ENCODE measurements around the gene SP2.

SP2 gene

GRCh38 chr17:47913050-47913449, 17.0 kb downstream of the SP2 start:
- no peaks in the 10 kb centered on the region for H3K27me3 ChIP-seq (replicated peaks in 2 of 5; ENCODE audit: control insufficient read depth in 4 of 5, insufficient read depth in 5 of 5, low read length in 4 of 5)
- H3K9me3 ChIP-seq (ENCODE audit: control extremely low read depth in 1 of 5, control insufficient read depth in 4 of 5, insufficient read depth in 2 of 5, low read depth in 1 of 5, low read length in 4 of 5): no peaks in the 10 kb centered on the region
- H3K4me3 ChIP-seq (ENCODE audit: control insufficient read depth in 1 of 7, extremely low read depth in 1 of 7, insufficient read depth in 4 of 7, low read depth in 2 of 7, low read length in 6 of 7): no peak overlapping the region
- no peak overlapping the region for H3K27ac ChIP-seq (ENCODE audit: insufficient read depth in 1 of 2, low read depth in 1 of 2, low read length in 2 of 2, poor library complexity in 1 of 2, severe bottlenecking in 2 of 2)
- DNase-seq: no peak
- peaks cover 0 to 10% (median 8%) of the 10 kb centered on the region in 4 experiments for H3K4me1 ChIP-seq (ENCODE audit: control extremely low read depth in 1 of 4, control insufficient read depth in 4 of 4, insufficient read depth in 4 of 4, low read length in 3 of 4)
- H3K36me3 ChIP-seq (ENCODE audit: control insufficient read depth in 4 of 4, insufficient read depth in 4 of 4, low read length in 3 of 4): peaks cover 5 to 23% (median 14%) of the 10 kb centered on the region in 4 experiments
- CTCF ChIA-PET: no interaction called here
- POLR2A ChIA-PET: no interaction called here
- 100% methylated on average over 1 of the region's 2 CpGs for WGBS (ENCODE audit: insufficient coverage)

- ChIA-PET CTCF (interaction anchor here (0.7 to 1.3 kb wide), 5 partner anchors 13 to 68 kb away, joined by 3 to 5 read pairs (median 4); no protein-coding TSS in a partner anchor), POLR2A (interaction anchor here (1.5 kb wide), 1 partner anchor 27 kb away, joined by 3 read pairs; the partner anchor contains the start of gene PNPO)
- H3K36me3 ChIP-seq (ENCODE audit: control insufficient read depth in 4 of 4, insufficient read depth in 4 of 4, low read length in 3 of 4): peaks cover 5 to 23% (median 14%) of the 10 kb centered on the region in 4 experiments
- DNase-seq: peak in 2 of 3 donors; percentile 55 to 68
- H3K9me3 ChIP-seq (ENCODE audit: control extremely low read depth in 1 of 5, control insufficient read depth in 4 of 5, insufficient read depth in 2 of 5, low read depth in 1 of 5, low read length in 4 of 5): no peaks in the 10 kb centered on the region
- H3K4me1 ChIP-seq (ENCODE audit: control extremely low read depth in 1 of 4, control insufficient read depth in 4 of 4, insufficient read depth in 4 of 4, low read length in 3 of 4): peaks cover 0 to 8% (median 6%) of the 10 kb centered on the region in 4 experiments
- WGBS (ENCODE audit: insufficient coverage): 62% methylated on average over 2 of the region's 4 CpGs
- H3K27me3 ChIP-seq (replicated peaks in 2 of 5; ENCODE audit: control insufficient read depth in 4 of 5, insufficient read depth in 5 of 5, low read length in 4 of 5): no peaks in the 10 kb centered on the region
- H3K4me3 ChIP-seq (ENCODE audit: control insufficient read depth in 1 of 7, extremely low read depth in 1 of 7, insufficient read depth in 4 of 7, low read depth in 2 of 7, low read length in 6 of 7): no peak overlapping the region
- no peak overlapping the region for H3K27ac ChIP-seq (ENCODE audit: insufficient read depth in 1 of 2, low read depth in 1 of 2, low read length in 2 of 2, poor library complexity in 1 of 2, severe bottlenecking in 2 of 2)
Observed at GRCh38 chr17:47914306-47914948, 18.4 kb downstream of the SP2 start.

GRCh38 chr17:47915776-47916398, 19.9 kb downstream of the SP2 start:
- POLR2A ChIA-PET: no interaction called here

GRCh38 chr17:47916489-47917208, 20.6 kb downstream of the SP2 start:
- H3K36me3 ChIP-seq (ENCODE audit: control insufficient read depth in 4 of 4, insufficient read depth in 4 of 4, low read length in 3 of 4): peaks cover 2 to 21% (median 13%) of the 10 kb centered on the region in 4 experiments
- 93% methylated on average over 11 of the region's 19 CpGs for WGBS (ENCODE audit: insufficient coverage)
- H3K4me1 ChIP-seq (ENCODE audit: control extremely low read depth in 1 of 4, control insufficient read depth in 4 of 4, insufficient read depth in 4 of 4, low read length in 3 of 4): peaks cover 0 to 8% (median 6%) of the 10 kb centered on the region in 4 experiments
- no peaks in the 10 kb centered on the region for H3K27me3 ChIP-seq (replicated peaks in 2 of 5; ENCODE audit: control insufficient read depth in 4 of 5, insufficient read depth in 5 of 5, low read length in 4 of 5)
- no peak for DNase-seq
- no peak overlapping the region for H3K4me3 ChIP-seq (ENCODE audit: control insufficient read depth in 1 of 7, extremely low read depth in 1 of 7, insufficient read depth in 4 of 7, low read depth in 2 of 7, low read length in 6 of 7)
- ChIA-PET POLR2A (interaction anchor here (0.7 kb wide), 1 partner anchor 227 kb away, joined by 5 read pairs; no protein-coding TSS in a partner anchor), CTCF (interaction anchor here (2.2 kb wide), 1 partner anchor 30 kb away, joined by 6 read pairs; no protein-coding TSS in a partner anchor)
- H3K27ac ChIP-seq (ENCODE audit: insufficient read depth in 1 of 2, low read depth in 1 of 2, low read length in 2 of 2, poor library complexity in 1 of 2, severe bottlenecking in 2 of 2): no peak overlapping the region
- H3K9me3 ChIP-seq (ENCODE audit: control extremely low read depth in 1 of 5, control insufficient read depth in 4 of 5, insufficient read depth in 2 of 5, low read depth in 1 of 5, low read length in 4 of 5): no peaks in the 10 kb centered on the region

More at GRCh38 chr17:47915776-47916398, 19.9 kb downstream of the SP2 start:
- no peaks in the 10 kb centered on the region for H3K9me3 ChIP-seq (ENCODE audit: control extremely low read depth in 1 of 5, control insufficient read depth in 4 of 5, insufficient read depth in 2 of 5, low read depth in 1 of 5, low read length in 4 of 5)
- 87% methylated on average over 10 of the region's 12 CpGs for WGBS (ENCODE audit: insufficient coverage)
- H3K36me3 ChIP-seq (ENCODE audit: control insufficient read depth in 4 of 4, insufficient read depth in 4 of 4, low read length in 3 of 4): peaks cover 2 to 20% (median 13%) of the 10 kb centered on the region in 4 experiments
- CTCF ChIA-PET: interaction anchor here (2.2 kb wide), 1 partner anchor 30 kb away, joined by 6 read pairs; no protein-coding TSS in a partner anchor
- no peak overlapping the region for H3K27ac ChIP-seq (ENCODE audit: insufficient read depth in 1 of 2, low read depth in 1 of 2, low read length in 2 of 2, poor library complexity in 1 of 2, severe bottlenecking in 2 of 2)
- no peak overlapping the region for H3K4me3 ChIP-seq (ENCODE audit: control insufficient read depth in 1 of 7, extremely low read depth in 1 of 7, insufficient read depth in 4 of 7, low read depth in 2 of 7, low read length in 6 of 7)
- DNase-seq: no peak
- peaks cover 0 to 8% (median 6%) of the 10 kb centered on the region in 4 experiments for H3K4me1 ChIP-seq (ENCODE audit: control extremely low read depth in 1 of 4, control insufficient read depth in 4 of 4, insufficient read depth in 4 of 4, low read length in 3 of 4)
- H3K27me3 ChIP-seq (replicated peaks in 2 of 5; ENCODE audit: control insufficient read depth in 4 of 5, insufficient read depth in 5 of 5, low read length in 4 of 5): no peaks in the 10 kb centered on the region

GRCh38 chr17:47917581-47917980, 21.5 kb downstream of the SP2 start:
- Histone ChIP-seq H3K36me3 (ENCODE audit: control insufficient read depth in 4 of 4, insufficient read depth in 4 of 4, low read length in 3 of 4) (peaks cover 2 to 25% (median 13%) of the 10 kb centered on the region in 4 experiments), H3K27ac (ENCODE audit: insufficient read depth in 1 of 2, low read depth in 1 of 2, low read length in 2 of 2, poor library complexity in 1 of 2, severe bottlenecking in 2 of 2) (no peak overlapping the region), H3K4me1 (ENCODE audit: control extremely low read depth in 1 of 4, control insufficient read depth in 4 of 4, insufficient read depth in 4 of 4, low read length in 3 of 4) (peaks cover 0 to 8% (median 6%) of the 10 kb centered on the region in 4 experiments), H3K9me3 (ENCODE audit: control extremely low read depth in 1 of 5, control insufficient read depth in 4 of 5, insufficient read depth in 2 of 5, low read depth in 1 of 5, low read length in 4 of 5) (no peaks in the 10 kb centered on the region), H3K27me3 (replicated peaks in 2 of 5; ENCODE audit: control insufficient read depth in 4 of 5, insufficient read depth in 5 of 5, low read length in 4 of 5) (no peaks in the 10 kb centered on the region), H3K4me3 (ENCODE audit: control insufficient read depth in 1 of 7, extremely low read depth in 1 of 7, insufficient read depth in 4 of 7, low read depth in 2 of 7, low read length in 6 of 7) (no peak overlapping the region)
- ChIA-PET CTCF (interaction anchor here (2.2 kb wide), 1 partner anchor 29 kb away, joined by 6 read pairs; no protein-coding TSS in a partner anchor), POLR2A (interaction anchor here (0.7 kb wide), 1 partner anchor 226 kb away, joined by 5 read pairs; no protein-coding TSS in a partner anchor)
- no peak for DNase-seq
- no CpG with 5 or more reads among the region's 2 CpGs for WGBS (ENCODE audit: insufficient coverage)

GRCh38 chr17:47918006-47918405, 22.0 kb downstream of the SP2 start:
- no peak overlapping the region for H3K27ac ChIP-seq (ENCODE audit: insufficient read depth in 1 of 2, low read depth in 1 of 2, low read length in 2 of 2, poor library complexity in 1 of 2, severe bottlenecking in 2 of 2)
- POLR2A ChIA-PET: no interaction called here
- no peak overlapping the region for H3K4me3 ChIP-seq (ENCODE audit: control insufficient read depth in 1 of 7, extremely low read depth in 1 of 7, insufficient read depth in 4 of 7, low read depth in 2 of 7, low read length in 6 of 7)
- H3K27me3 ChIP-seq (replicated peaks in 2 of 5; ENCODE audit: control insufficient read depth in 4 of 5, insufficient read depth in 5 of 5, low read length in 4 of 5): no peaks in the 10 kb centered on the region
- peaks cover 2 to 28% (median 15%) of the 10 kb centered on the region in 4 experiments for H3K36me3 ChIP-seq (ENCODE audit: control insufficient read depth in 4 of 4, insufficient read depth in 4 of 4, low read length in 3 of 4)
- WGBS (ENCODE audit: insufficient coverage): no CpG with 5 or more reads among the region's 2 CpGs
- H3K4me1 ChIP-seq (ENCODE audit: control extremely low read depth in 1 of 4, control insufficient read depth in 4 of 4, insufficient read depth in 4 of 4, low read length in 3 of 4): peaks cover 0 to 8% (median 6%) of the 10 kb centered on the region in 4 experiments
- CTCF ChIA-PET: no interaction called here
- no peak for DNase-seq
- H3K9me3 ChIP-seq (ENCODE audit: control extremely low read depth in 1 of 5, control insufficient read depth in 4 of 5, insufficient read depth in 2 of 5, low read depth in 1 of 5, low read length in 4 of 5): no peaks in the 10 kb centered on the region
